GM23338 (cell line): ENCODE measurements around the gene HDAC6. TPM values are rescaled to one million over a fixed set of nuclear protein-coding genes. Genes with fewer than 3 reads are reported as not detected.

Experiments used
- ATAC-seq: fragments of 200-7000 bp; cut with Tn5 transposase; 3 replicates; pipeline ENCODE4 v1.9.1; 2020
- DNase-seq: peaks from one replicate; pipeline ENCODE4 v3.0.0-alpha.2; 2015; ENCODE audit warnings: low spot score
- H2AFZ ChIP-seq: fragments of 200-600 bp; sonication (generic); 2 replicates; pipeline ENCODE4 v1.8.0; 2016; ENCODE audit warnings: antibody characterized with exemption, mild to moderate bottlenecking, moderate library complexity
- H3F3A ChIP-seq: fragments of 200-600 bp; sonication (generic); replicated peaks from 2 replicates; pipeline ENCODE4 v1.8.0; 2017; ENCODE audit warnings: antibody characterized with exemption, mixed run types, low read depth
- H3K27ac ChIP-seq: fragments of 200-600 bp; sonication (generic); 2 replicates; pipeline ENCODE4 v1.6.1; 2016; ENCODE audit warnings: low read depth
- H3K27me3 ChIP-seq: fragments of 200-600 bp; sonication (generic); 2 replicates; pipeline ENCODE4 v1.8.0; 2016; ENCODE audit warnings: mild to moderate bottlenecking, mixed run types, moderate library complexity; ENCODE audit not compliant: insufficient read depth
- H3K36me3 ChIP-seq: fragments of 200-600 bp; sonication (generic); 2 replicates; pipeline ENCODE4 v1.8.0; 2016; ENCODE audit warnings: mild to moderate bottlenecking; ENCODE audit not compliant: insufficient read depth
- H3K4me1 ChIP-seq: fragments of 200-600 bp; sonication (generic); 2 replicates; pipeline ENCODE4 v1.8.0; 2016; ENCODE audit warnings: mild to moderate bottlenecking, moderate library complexity; ENCODE audit not compliant: insufficient read depth
- H3K4me2 ChIP-seq: fragments of 200-600 bp; sonication (generic); 2 replicates; pipeline ENCODE4 v1.7.1; 2017; ENCODE audit warnings: mixed run types
- H3K4me3 ChIP-seq: fragments of 200-600 bp; sonication (generic); 2 replicates; pipeline ENCODE4 v1.6.1; 2016; ENCODE audit warnings: mixed run types
- H3K79me2 ChIP-seq: fragments of 200-600 bp; sonication (generic); replicated peaks from 2 replicates; pipeline ENCODE4 v1.8.0; 2017; ENCODE audit warnings: mild to moderate bottlenecking; ENCODE audit not compliant: insufficient read depth
- H3K9me2 ChIP-seq: fragments of 200-600 bp; sonication (generic); 2 replicates; pipeline ENCODE4 v1.8.0; 2017; ENCODE audit not compliant: insufficient read depth
- H4K20me1 ChIP-seq: fragments of 200-600 bp; sonication (generic); replicated peaks from 2 replicates; pipeline ENCODE4 v1.8.0; 2017; ENCODE audit warnings: mild to moderate bottlenecking; ENCODE audit not compliant: insufficient read depth
- H3K27ac Mint-ChIP-seq: 2 replicates; pipeline ENCODE4 v1.8.0; 2020; ENCODE audit warnings: inconsistent platforms, mild to moderate bottlenecking, moderate library complexity, mixed read lengths
- H3K27me3 Mint-ChIP-seq: 3 replicates; pipeline ENCODE4 v1.8.0; 2022; ENCODE audit warnings: low read depth, mild to moderate bottlenecking, moderate library complexity, mixed read lengths, inconsistent platforms; ENCODE audit not compliant: insufficient read depth, poor library complexity
- H3K36me3 Mint-ChIP-seq: 3 replicates; pipeline ENCODE4 v1.8.0; 2021; ENCODE audit warnings: low read depth, mild to moderate bottlenecking, inconsistent platforms, moderate library complexity, mixed read lengths
- H3K4me1 Mint-ChIP-seq: 3 replicates; pipeline ENCODE4 v1.8.0; 2020; ENCODE audit warnings: mild to moderate bottlenecking, inconsistent platforms, mixed read lengths
- H3K4me3 Mint-ChIP-seq: 3 replicates; pipeline ENCODE4 v1.8.0; 2021; ENCODE audit warnings: moderate library complexity, mild to moderate bottlenecking, inconsistent platforms, mixed read lengths
- H3K9me3 Mint-ChIP-seq: 3 replicates; pipeline ENCODE4 v1.8.0; 2020; ENCODE audit warnings: moderate library complexity, mild to moderate bottlenecking, inconsistent platforms, mixed read lengths
- CREB1 ChIP-seq: fragments of 250-450 bp; sonication (Bioruptor Pico); IDR thresholded peaks from 2 replicates; pipeline ENCODE4 v1.5.0; 2020; ENCODE audit warnings: low read depth, mild to moderate bottlenecking, moderate library complexity
- CTCF ChIP-seq, 2 experiments: fragments of 200-600 bp in 1 of 2; sonication (generic) in 1 of 2; conservative IDR thresholded peaks; 2 replicates each; pipeline versions ENCODE4 v1.5.1 to v1.6.1; 2016 to 2017; ENCODE audit warnings: antibody characterized with exemption in 2 of 2, low read depth in 2 of 2, mild to moderate bottlenecking in 2 of 2, moderate library complexity in 1 of 2
- ETS1 ChIP-seq: IDR thresholded peaks from 2 replicates; pipeline ENCODE4 v1.6.1; 2016; ENCODE audit warnings: antibody characterized with exemption
- EZH2 ChIP-seq: fragments of 200-600 bp; sonication (generic); IDR thresholded peaks from one replicate; pipeline ENCODE4 v1.8.0; 2017; ENCODE audit warnings: antibody characterized with exemption, mild to moderate bottlenecking, low read depth; ENCODE audit not compliant: unreplicated experiment
- EZH2phosphoT487 ChIP-seq: fragments of 200-600 bp; sonication (generic); IDR thresholded peaks from one replicate; pipeline ENCODE4 v1.8.1; 2018; ENCODE audit warnings: antibody characterized with exemption; ENCODE audit not compliant: unreplicated experiment
- JUNB ChIP-seq: IDR thresholded peaks from one replicate; pipeline ENCODE4 v1.6.1; 2016; ENCODE audit warnings: antibody characterized with exemption; ENCODE audit not compliant: unreplicated experiment
- NANOG ChIP-seq: IDR thresholded peaks from 2 replicates; pipeline ENCODE4 v1.6.1; 2016; ENCODE audit warnings: antibody characterized with exemption, borderline replicate concordance
- POLR2AphosphoS5 ChIP-seq: IDR thresholded peaks from 2 replicates; pipeline ENCODE4 v1.6.1; 2016; ENCODE audit warnings: antibody characterized with exemption, low read depth
- STAT1 ChIP-seq: IDR thresholded peaks from one replicate; pipeline ENCODE4 v1.6.1; 2016; ENCODE audit warnings: antibody characterized with exemption; ENCODE audit not compliant: unreplicated experiment
- ZNF114 ChIP-seq: fragments of 250-450 bp; sonication (Bioruptor Pico); IDR thresholded peaks from 2 replicates; pipeline ENCODE4 v1.5.0; 2020; ENCODE audit warnings: mild to moderate bottlenecking, moderate library complexity
- ZNF331 ChIP-seq: fragments of 250-450 bp; sonication (Bioruptor Pico); IDR thresholded peaks from 2 replicates; pipeline ENCODE4 v1.5.0; 2020; ENCODE audit warnings: low read depth, mild to moderate bottlenecking, moderate library complexity
- polyA plus RNA-seq: library from polyadenylated mRNA; unstranded; fragments of >200 nt; fragmentation: Nextera tagmentation; extraction: Ambion mirVana; gene quantifications from 2 replicates; pipeline ENCODE4 v1.2.1, GENCODE V29; 2016
- total RNA-seq: library from RNA; depleted of rRNA; stranded (reverse); fragments of >200 nt; shearing (Covaris generic); gene quantifications from 2 replicates; pipeline ENCODE4 v1.2.3, GENCODE V29; 2014
- TF ChIP-seq, protein P1 (sequence below): IDR thresholded peaks from one replicate; pipeline ENCODE4 v1.6.1; 2018; ENCODE audit warnings: antibody characterized with exemption; ENCODE audit not compliant: unreplicated experiment

HDAC6 gene
- total and polyA plus RNA-seq, 2 experiments from 2014 or later = 33.0 to 49.8 TPM

DNA sequence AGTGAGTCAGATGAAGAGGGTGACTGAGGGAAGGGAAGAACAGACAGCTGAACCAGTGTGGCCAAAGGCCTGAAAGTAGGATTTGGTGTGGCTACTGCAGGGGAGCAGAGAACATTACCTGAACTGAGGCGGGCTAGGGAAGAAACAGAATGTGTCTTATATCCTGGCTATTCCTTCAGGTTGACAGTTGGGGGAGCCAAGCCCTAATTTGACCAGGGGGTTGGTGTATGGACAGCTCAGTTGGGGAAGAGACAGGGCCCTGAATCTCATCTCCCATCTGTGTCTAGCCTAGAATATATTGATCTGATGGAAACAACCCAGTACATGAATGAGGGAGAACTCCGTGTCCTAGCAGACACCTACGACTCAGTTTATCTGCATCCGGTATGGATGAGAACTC is 4.2 kb downstream of the HDAC6 start:
- H3K79me2 ChIP-seq = no peaks in the 10 kb centered on the region
- H3K27ac ChIP-seq = no peak overlapping the region
- no peak for TF ChIP-seq EZH2
- peak in 1 of 2 experiments; percentile 46; a peak in 2 of 4 replicates for TF ChIP-seq CTCF (conservative IDR thresholded peaks at IDR 0.05; ENCODE audit: low read depth in 2 of 2)
- H3F3A ChIP-seq = 0 out of 2 replicates have a peak, but pooled peaks cover 2% of the 10 kb centered on the region
- H4K20me1 ChIP-seq = no peaks in the 10 kb centered on the region
- Mint-ChIP-seq H3K4me1 (peaks cover 2% of the 10 kb centered on the region; the same call in 2 of the 3 replicates), H3K9me3 (no peaks in the 10 kb centered on the region), H3K27ac (no peak overlapping the region), H3K4me3 (no peak overlapping the region), H3K27me3 (peaks cover 6% of the 10 kb centered on the region), H3K36me3 (peaks cover 19% of the 10 kb centered on the region)
- H3K4me1 ChIP-seq = peaks cover 3% of the 10 kb centered on the region; the same call in 1 of the 2 replicates
- no peak overlapping the region for H3K4me3 ChIP-seq
- DNase-seq (no peak), ATAC-seq (no peak)
- H2AFZ ChIP-seq = no peak overlapping the region
- no peaks in the 10 kb centered on the region for H3K36me3 ChIP-seq
- H3K27me3 ChIP-seq = no peaks in the 10 kb centered on the region
- H3K4me2 ChIP-seq = no peak overlapping the region
- H3K9me2 ChIP-seq = no peaks in the 10 kb centered on the region

GRCh38 chrX:48813644-48814043 is 11.8 kb downstream of the HDAC6 start:
- H3K27ac Mint-ChIP-seq = peak overlapping the region; percentile 59; the same call in 1 of the 2 replicates
- Histone ChIP-seq H3K27me3 (no peaks in the 10 kb centered on the region), H4K20me1 (no peaks in the 10 kb centered on the region), H3K36me3 (no peaks in the 10 kb centered on the region), H2AFZ (no peak overlapping the region), H3F3A (no peaks in the 10 kb centered on the region), H3K4me1 (no peaks in the 10 kb centered on the region), H3K9me2 (no peaks in the 10 kb centered on the region), H3K79me2 (no peaks in the 10 kb centered on the region), H3K27ac (no peak overlapping the region), H3K4me2 (no peak overlapping the region), H3K4me3 (no peak overlapping the region)
- DNase-seq (no peak), ATAC-seq (no peak)
- H3K27me3 Mint-ChIP-seq = no peaks in the 10 kb centered on the region
- H3K4me3 Mint-ChIP-seq = no peak overlapping the region
- no peaks in the 10 kb centered on the region; the same call in 2 of the 3 replicates for H3K36me3 Mint-ChIP-seq
- H3K9me3 Mint-ChIP-seq = no peaks in the 10 kb centered on the region
- no peaks in the 10 kb centered on the region for H3K4me1 Mint-ChIP-seq
- TF ChIP-seq NANOG (no peak), ETS1 (no peak), CREB1 (CRISPR knock-in tag) (no peak), JUNB (no peak), CTCF (conservative IDR thresholded peaks at IDR 0.05; ENCODE audit: low read depth in 2 of 2) (no peak), ZNF114 (CRISPR knock-in tag) (no peak), STAT1 (no peak), ZNF331 (CRISPR knock-in tag) (no peak), EZH2phosphoT487 (no peak), EZH2 (no peak), POLR2AphosphoS5 (no peak)
- TF ChIP-seq, protein P1, sequence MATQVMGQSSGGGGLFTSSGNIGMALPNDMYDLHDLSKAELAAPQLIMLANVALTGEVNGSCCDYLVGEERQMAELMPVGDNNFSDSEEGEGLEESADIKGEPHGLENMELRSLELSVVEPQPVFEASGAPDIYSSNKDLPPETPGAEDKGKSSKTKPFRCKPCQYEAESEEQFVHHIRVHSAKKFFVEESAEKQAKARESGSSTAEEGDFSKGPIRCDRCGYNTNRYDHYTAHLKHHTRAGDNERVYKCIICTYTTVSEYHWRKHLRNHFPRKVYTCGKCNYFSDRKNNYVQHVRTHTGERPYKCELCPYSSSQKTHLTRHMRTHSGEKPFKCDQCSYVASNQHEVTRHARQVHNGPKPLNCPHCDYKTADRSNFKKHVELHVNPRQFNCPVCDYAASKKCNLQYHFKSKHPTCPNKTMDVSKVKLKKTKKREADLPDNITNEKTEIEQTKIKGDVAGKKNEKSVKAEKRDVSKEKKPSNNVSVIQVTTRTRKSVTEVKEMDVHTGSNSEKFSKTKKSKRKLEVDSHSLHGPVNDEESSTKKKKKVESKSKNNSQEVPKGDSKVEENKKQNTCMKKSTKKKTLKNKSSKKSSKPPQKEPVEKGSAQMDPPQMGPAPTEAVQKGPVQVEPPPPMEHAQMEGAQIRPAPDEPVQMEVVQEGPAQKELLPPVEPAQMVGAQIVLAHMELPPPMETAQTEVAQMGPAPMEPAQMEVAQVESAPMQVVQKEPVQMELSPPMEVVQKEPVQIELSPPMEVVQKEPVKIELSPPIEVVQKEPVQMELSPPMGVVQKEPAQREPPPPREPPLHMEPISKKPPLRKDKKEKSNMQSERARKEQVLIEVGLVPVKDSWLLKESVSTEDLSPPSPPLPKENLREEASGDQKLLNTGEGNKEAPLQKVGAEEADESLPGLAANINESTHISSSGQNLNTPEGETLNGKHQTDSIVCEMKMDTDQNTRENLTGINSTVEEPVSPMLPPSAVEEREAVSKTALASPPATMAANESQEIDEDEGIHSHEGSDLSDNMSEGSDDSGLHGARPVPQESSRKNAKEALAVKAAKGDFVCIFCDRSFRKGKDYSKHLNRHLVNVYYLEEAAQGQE = no peak
